HG02798 (cell line): ENCODE data around the gene TJP1.
"Not testable (repeated sequence)": the region's sequence is repeated elsewhere in the genome, so short reads cannot be mapped to it uniquely, and the experiment has no call there.

ENCODE experiments used
- ATAC-seq: cut with Tn5 transposase; IDR thresholded peaks from one replicate; pipeline ENCODE4 v1.9.1; 2021; ENCODE audit warnings: mild to moderate bottlenecking; ENCODE audit not compliant: unreplicated experiment, poor library complexity

The TJP1 gene

GRCh38 chr15:29687204-29687815 lies 135.0 kb downstream of the TJP1 start:
- ATAC-seq: no peak

GRCh38 chr15:29686445-29687203 lies 135.6 kb downstream of the TJP1 start:
- no peak for ATAC-seq

DNA sequence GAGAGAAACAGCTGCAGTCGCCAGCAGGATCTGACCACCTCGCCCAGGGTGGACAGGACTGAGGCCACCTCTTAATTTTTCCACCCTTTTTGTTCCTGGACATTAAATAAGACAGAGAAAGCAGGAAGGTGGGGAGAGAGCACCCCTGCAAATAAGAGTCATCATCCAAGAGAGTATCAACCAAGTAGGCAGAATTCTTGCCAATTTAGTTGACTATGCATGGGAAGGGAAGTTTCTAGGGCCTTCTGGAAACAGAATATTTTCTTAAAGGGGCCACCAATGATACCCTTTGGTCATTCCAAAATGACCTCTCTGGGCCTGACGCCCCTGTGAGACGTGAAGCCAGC lies 136.2 kb downstream of the TJP1 start:
- ATAC-seq: no peak

- no peak for ATAC-seq
These were observed 136.9 kb downstream of the TJP1 start for GRCh38 chr15:29685156-29686078.

DNA sequence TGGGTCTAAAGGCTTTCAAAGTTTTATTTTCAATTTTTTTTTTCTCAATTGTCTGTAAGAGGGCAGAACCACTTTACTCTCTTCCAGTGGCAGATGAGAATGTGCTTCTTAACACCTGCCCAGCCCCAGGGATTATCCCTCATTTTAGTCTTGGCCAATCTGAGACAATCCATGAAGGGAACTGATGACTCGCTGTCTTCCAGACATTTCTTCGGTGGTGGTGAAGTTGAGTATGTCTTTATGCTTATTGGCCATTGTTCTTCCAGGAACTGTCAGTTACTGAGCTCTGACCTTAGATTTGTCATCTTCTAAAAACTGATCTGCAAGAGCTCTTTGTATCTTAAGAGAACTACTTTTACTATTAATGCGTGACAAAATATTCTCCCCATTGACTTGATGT lies 139.5 kb downstream of the TJP1 start:
- ATAC-seq: no peak

DNA sequence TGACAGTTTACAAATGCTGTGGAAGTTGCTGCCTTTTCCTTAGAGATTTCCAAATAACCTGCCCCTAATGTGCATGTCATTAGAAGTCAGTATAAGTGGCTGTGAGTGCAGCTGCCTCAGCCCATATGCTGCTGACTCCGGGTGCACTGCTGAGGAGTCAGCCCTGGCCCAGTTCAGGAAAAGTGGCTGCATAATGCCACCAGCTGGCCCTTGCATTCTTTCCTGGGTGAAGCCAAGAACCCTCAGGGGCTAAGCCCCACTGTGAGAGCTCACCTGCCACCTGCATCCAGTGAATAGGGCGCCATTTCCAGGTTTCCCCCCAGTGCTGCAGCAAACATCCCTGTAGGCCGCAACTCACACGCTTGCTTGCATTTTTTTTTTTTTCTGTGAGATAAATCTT lies 139.9 kb downstream of the TJP1 start:
- no peak for ATAC-seq

GRCh38 chr15:29681946-29682345 lies 140.3 kb downstream of the TJP1 start:
- no peak for ATAC-seq

DNA sequence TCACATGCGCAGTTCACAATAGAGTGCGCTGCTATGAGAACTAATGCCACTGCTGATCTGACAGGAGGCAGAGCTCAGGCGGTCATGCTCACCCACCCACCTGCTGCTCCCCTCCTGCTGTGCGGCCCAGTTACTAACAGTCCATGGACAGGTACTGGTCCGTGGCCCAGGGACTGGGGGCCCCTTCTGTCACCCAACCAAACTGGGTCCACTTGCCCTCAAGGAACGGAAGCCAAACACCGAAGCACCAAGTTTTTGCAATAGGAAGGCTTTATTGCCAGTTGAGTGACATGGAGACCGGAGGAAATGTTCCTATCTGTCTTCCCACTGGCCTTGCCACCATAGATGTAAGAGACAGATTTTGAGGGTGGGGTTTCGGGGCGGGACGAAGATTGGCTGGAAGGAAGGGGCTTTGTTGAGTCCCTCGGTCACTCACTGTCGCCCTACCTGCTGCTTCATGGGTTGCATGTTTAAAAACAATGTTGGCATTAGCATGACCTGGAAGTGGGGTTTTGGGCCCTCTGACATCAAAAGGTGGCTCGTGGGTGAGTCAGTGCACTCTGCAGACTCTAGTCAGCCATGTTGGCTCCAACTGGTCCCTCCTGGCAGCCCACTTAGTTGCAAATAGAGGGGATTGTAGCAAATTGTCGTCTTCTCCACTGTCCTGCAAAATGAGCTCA lies 141.0 kb downstream of the TJP1 start:
- no peak for ATAC-seq

DNA sequence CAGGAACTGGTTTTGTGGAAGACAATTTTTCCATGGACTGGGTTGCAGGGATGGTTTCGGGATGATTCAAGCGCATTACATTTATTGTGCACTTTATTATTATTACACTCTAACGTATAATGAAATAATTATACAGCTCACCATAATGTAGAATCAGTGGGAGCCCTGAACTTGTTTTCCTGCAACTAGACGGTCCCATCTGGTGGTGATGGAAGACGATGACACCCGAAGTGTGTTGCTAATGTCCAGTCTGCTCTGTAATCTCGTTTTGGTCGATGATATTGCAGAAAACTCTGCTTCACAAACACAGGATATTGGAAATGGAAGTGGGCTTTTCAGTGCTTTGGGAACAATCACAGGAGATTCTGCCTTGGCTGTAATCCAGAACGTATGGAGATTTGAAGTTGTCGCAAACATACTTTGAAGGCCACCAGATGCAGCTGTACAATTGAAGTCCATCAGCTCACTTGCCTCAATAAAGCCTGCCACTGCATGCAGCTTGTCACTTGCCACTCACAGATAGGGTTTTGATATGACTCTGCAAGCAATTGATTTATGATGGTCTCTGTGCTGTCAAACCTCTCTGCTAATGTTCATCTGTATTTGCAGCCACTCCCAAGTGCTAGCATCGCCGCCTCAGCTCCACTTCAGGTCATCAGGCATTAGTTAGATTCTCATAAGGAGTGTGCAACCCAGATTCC lies 141.7 kb downstream of the TJP1 start:
- no peak for ATAC-seq

- ATAC-seq: no peak
These were observed 143.7 kb downstream of the TJP1 start for GRCh38 chr15:29678504-29679034.

DNA sequence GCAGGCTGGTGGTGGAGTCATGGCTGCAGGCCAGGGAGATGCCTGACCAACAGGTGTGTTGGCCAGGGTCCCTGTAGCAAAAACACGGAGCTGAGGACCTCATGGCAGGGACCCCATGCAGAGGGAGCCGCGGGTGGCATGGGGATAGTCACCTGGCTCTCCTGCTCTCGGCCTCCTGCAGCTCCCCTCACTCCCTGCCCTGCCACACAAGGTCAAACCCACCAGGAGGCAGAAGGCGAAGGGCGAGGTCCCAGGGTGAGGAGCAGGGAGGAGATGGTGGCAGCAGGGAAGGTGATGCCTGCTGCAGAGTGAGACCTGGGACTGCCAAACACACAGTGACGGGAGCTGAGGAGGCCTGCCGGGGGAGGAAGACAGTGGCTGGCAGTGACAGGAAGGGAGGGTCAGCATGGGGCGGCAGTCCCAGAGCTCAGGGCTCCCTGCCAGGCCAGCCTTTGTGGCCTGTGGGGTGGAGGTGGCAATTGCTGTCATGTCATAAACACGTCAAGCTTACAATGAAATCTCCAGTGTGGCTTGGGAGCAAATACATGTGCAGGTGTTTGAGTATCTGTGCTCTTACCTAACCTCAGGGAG lies 144.3 kb downstream of the TJP1 start:
- no peak for ATAC-seq

GRCh38 chr15:29677455-29677854 lies 144.8 kb downstream of the TJP1 start:
- no peak for ATAC-seq

- no peak for ATAC-seq
These were observed 145.3 kb downstream of the TJP1 start for GRCh38 chr15:29676961-29677402.

DNA sequence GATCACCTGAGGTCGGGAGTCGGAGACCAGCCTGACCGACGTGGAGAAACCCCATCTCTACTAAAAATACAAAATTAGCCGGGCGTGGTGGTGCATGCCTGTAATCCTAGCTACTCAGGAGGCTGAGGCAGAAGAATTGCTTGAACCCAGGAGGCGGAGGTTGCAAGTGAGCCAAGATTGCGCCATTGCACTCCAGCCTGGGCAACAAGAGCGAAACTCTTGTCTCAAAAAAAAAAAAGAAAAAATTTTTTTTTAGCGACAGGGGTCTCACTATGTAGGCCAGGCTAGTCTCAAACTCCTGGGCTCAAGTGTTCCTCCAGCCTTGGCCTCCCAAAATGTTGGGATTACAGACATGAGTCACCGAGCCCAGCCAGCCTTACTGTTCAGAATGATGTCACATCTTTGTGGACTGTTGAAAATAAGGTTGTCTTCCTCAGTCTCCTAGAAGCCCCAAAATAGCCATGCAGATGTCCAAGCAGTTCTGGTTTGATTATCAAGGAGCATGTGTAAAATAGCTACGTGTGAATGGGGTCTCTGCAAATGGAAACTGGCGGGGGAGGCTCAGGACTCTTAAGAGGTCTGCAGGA lies 145.8 kb downstream of the TJP1 start:
- not testable (repeated sequence) for ATAC-seq

- no peak for ATAC-seq
These were observed 146.4 kb downstream of the TJP1 start for GRCh38 chr15:29675791-29676301.

DNA sequence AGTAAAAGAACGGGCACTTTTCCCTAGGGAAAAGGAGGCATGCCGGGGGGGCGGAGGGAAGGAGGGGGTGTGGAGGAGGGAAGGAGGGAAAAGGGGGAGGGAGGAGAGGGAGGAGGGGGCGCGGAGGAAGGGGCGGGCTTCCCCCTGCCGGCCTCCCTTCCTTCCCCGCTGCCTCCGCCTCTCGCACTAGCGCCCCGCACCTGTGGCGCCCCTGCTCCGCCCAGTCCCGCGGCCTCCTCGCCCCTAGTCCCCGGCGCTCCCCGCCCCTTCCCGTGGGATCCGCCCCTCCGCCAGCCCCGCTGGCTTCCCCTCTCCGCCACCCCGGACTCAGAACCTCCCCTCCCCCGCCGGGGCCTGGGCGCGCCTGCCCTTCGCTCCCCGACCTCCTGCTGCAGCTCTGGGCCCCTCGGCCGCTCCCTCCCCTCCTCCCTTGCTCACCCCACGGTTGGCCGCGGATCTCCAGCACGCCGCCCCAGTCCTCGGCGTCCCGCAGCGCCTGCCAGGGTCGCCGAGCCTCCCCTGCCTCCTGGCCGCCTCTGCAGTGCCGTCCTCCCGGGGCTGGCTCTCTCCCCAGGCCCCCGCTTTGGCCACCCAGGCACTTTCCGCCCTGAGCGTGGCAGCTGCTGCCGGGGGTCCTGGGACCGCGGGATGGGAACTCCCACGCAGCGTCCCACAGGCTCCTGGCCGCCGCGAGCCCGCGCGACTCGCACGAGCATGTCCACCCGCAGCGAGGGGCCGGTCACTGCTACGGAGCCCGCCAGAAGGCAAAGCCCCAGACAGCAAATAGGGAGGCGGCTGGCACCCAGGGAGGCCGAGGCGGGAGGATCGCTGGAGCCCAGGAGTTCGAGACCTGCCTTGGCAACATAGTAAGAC lies 147.4 kb downstream of the TJP1 start:
- no peak for ATAC-seq

DNA sequence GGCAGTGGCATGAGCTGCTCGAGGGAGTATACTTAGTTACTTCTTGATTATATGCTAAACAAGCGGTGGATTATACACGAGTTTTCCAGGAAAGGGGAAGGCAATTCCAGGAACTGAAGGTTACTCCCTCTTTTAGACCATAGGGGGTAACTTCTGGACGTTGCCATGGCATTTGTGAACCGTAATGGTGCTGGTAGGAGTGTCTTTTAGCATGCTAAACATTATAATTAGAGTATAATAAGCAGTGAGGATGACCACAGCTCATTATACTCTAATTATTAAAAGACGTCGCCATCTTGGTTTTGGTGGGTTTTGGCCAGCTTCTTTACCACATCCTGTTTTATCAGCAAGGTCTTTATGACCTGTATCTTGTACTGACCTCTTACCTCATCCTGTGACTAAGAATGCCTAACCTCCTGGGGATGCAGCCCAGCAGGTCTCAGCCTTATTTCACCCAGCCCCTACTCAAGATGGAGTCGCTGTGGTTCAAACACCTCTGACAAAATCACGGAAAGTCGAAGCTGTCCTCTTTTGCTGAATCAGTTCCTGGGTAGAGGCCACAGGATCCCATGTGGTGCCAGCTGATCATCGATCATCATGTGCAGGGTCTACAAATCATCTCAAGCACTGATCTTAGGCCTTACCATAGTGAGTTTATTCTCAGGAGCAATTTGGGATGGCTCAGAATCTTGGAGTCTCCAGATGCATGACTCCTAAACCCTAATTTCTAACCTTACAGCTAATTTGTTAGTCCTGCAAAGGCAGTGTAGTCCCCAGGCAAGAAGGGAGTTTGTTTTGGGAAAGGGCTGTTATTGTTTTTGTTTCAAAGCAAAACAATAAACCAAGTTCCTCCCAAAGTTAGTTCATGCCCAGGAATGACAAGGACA lies 149.1 kb downstream of the TJP1 start:
- ATAC-seq: no peak
